CD14-positive monocyte (primary cell): ENCODE results near the gene LLGL2. TPM values are rescaled to one million over a fixed set of nuclear protein-coding genes. Genes with fewer than 3 reads are reported as not detected.

ENCODE experiments used
- DNase-seq, 3 donors: peaks; one replicate each; pipeline ENCODE4 v3.0.0-alpha.2; 2011 to 2022
- H2AFZ ChIP-seq: 2 replicates; pipeline ENCODE4 v1.6.0; 2012; ENCODE audit warnings: mild to moderate bottlenecking, low read depth, low read length, inconsistent platforms; ENCODE audit not compliant: insufficient read depth, poor library complexity, severe bottlenecking
- H3K27ac ChIP-seq, 2 donors: 1 replicate in 1 of 2; 2 replicates in 1 of 2; pipeline ENCODE4 v1.5.1; 2012 to 2013; ENCODE audit warnings: low read length in 2 of 2, control low read depth in 1 of 2, inconsistent platforms in 1 of 2, low read depth in 1 of 2, mild to moderate bottlenecking in 1 of 2
- H3K27me3 ChIP-seq, 2 donors: one replicate each; pipeline versions ENCODE4 v1.6.0 to v1.6.1; 2011 to 2013; ENCODE audit warnings: low read length in 2 of 2; ENCODE audit not compliant: control insufficient read depth in 2 of 2, insufficient read depth in 2 of 2
- H3K36me3 ChIP-seq, 2 donors: replicated peaks in 1 of 2; 1 replicate in 1 of 2; 2 replicates in 1 of 2; pipeline versions ENCODE4 v1.5.1 to v1.6.1; 2012 to 2013; ENCODE audit warnings: low read length in 2 of 2, control low read depth in 1 of 2, inconsistent platforms in 1 of 2, mild to moderate bottlenecking in 1 of 2; ENCODE audit not compliant: insufficient read depth in 2 of 2, control insufficient read depth in 1 of 2
- H3K4me1 ChIP-seq, 2 donors: 1 replicate in 1 of 2; 2 replicates in 1 of 2; pipeline versions ENCODE4 v1.5.1 to v1.6.1; 2012 to 2013; ENCODE audit warnings: low read length in 2 of 2, control low read depth in 1 of 2, inconsistent platforms in 1 of 2, mild to moderate bottlenecking in 1 of 2, moderate library complexity in 1 of 2; ENCODE audit not compliant: insufficient read depth in 2 of 2, control insufficient read depth in 1 of 2
- H3K4me2 ChIP-seq: replicated peaks from 2 replicates; pipeline ENCODE3; 2012; ENCODE audit warnings: low read length, moderate library complexity, mild to moderate bottlenecking; ENCODE audit not compliant: poor library complexity, severe bottlenecking; ENCODE audit errors: extremely low read depth
- H3K4me3 ChIP-seq, 3 experiments: fragments of 200-600 bp in 1 of 3; sonication (generic) in 1 of 3; replicated peaks in 1 of 3; 1 replicate in 2 of 3; 2 replicates in 1 of 3; pipeline ENCODE4 v1.5.1; 2011 to 2013; ENCODE audit warnings: low read length in 3 of 3, mild to moderate bottlenecking in 3 of 3, control low read depth in 2 of 3, low read depth in 2 of 3, inconsistent platforms in 1 of 3, moderate library complexity in 1 of 3
- H3K79me2 ChIP-seq: 2 replicates; pipeline ENCODE4 v1.6.0; 2012; ENCODE audit warnings: mild to moderate bottlenecking, control low read depth, inconsistent platforms, low read length, moderate library complexity; ENCODE audit not compliant: insufficient read depth
- H3K9ac ChIP-seq: 2 replicates; pipeline ENCODE4 v1.6.0; 2017; ENCODE audit warnings: low read length, mild to moderate bottlenecking; ENCODE audit not compliant: insufficient read depth, poor library complexity, severe bottlenecking
- H3K9me3 ChIP-seq, 2 donors: replicated peaks in 1 of 2; 1 replicate in 1 of 2; 2 replicates in 1 of 2; pipeline versions ENCODE4 v1.5.1 to v1.6.1; 2012 to 2013; ENCODE audit warnings: low read length in 2 of 2, control low read depth in 1 of 2; ENCODE audit not compliant: control insufficient read depth in 1 of 2, insufficient read depth in 1 of 2
- H4K20me1 ChIP-seq: 2 replicates; pipeline ENCODE4 v1.6.0; 2012; ENCODE audit warnings: mild to moderate bottlenecking, low read length, control low read depth, moderate library complexity; ENCODE audit not compliant: insufficient read depth
- H3K27ac Mint-ChIP-seq, 7 donors: one replicate each; pipeline ENCODE4 v1.8.0; 2020; ENCODE audit warnings: mild to moderate bottlenecking in 7 of 7, mixed read lengths in 7 of 7, moderate library complexity in 6 of 7, inconsistent platforms in 2 of 7
- H3K27me3 Mint-ChIP-seq, 3 donors: one replicate each; pipeline ENCODE4 v1.8.0; 2021 to 2022; ENCODE audit warnings: low read depth in 3 of 3, mild to moderate bottlenecking in 3 of 3, mixed read lengths in 3 of 3, moderate library complexity in 3 of 3, inconsistent platforms in 1 of 3
- H3K36me3 Mint-ChIP-seq, 2 donors: one replicate each; pipeline ENCODE4 v1.8.0; 2020; ENCODE audit warnings: mixed read lengths in 2 of 2, inconsistent platforms in 1 of 2, mild to moderate bottlenecking in 1 of 2
- H3K4me1 Mint-ChIP-seq: one replicate; pipeline ENCODE4 v1.8.0; 2020; ENCODE audit warnings: mild to moderate bottlenecking, mixed read lengths
- H3K4me3 Mint-ChIP-seq, 2 donors: one replicate each; pipeline ENCODE4 v1.8.0; 2020; ENCODE audit warnings: mild to moderate bottlenecking in 2 of 2, mixed read lengths in 2 of 2, moderate library complexity in 1 of 2
- H3K9me3 Mint-ChIP-seq, 7 donors: one replicate each; pipeline ENCODE4 v1.8.0; 2020 to 2022; ENCODE audit warnings: mixed read lengths in 7 of 7, mild to moderate bottlenecking in 6 of 7, moderate library complexity in 6 of 7, inconsistent platforms in 2 of 7
- WGBS: methylation state at CpG from one replicate; pipeline ENCODE4 v1.1.5; 2013; ENCODE audit warnings: missing lambda C conversion rate; ENCODE audit not compliant: insufficient coverage; 5-methylcytosine and 5-hydroxymethylcytosine counted together
- intact Hi-C, 2 donors: fragments of 100-400 bp; cut with micrococcal nuclease; formaldehyde crosslinking; loops; one replicate each; pipeline versions ENCODE4 v1.15.0 to v1.15.1; 2023
- polyA plus RNA-seq, 3 donors: library from polyadenylated mRNA; depleted of rRNA in 1 of 3; unstranded in 2 of 3; stranded (reverse) in 1 of 3; fragments of 300-500 nt in 2 of 3; fragments of >200 nt in 1 of 3; fragmentation: Illumina TruSeq in 2 of 3; gene quantifications; 1 replicate in 2 of 3; 2 replicates in 1 of 3; pipeline ENCODE4 v1.2.3, GENCODE V29; 2012 to 2021
- TF ChIP-seq, protein P1 (sequence below): fragments of 200-600 bp; IDR thresholded peaks from one replicate; pipeline ENCODE4 v1.8.0; 2022; ENCODE audit warnings: antibody characterized with exemption, mild to moderate bottlenecking

LLGL2 gene
- polyA plus RNA-seq, 3 donors = 4.8 to 7.5 (median 5.5) TPM

DNA sequence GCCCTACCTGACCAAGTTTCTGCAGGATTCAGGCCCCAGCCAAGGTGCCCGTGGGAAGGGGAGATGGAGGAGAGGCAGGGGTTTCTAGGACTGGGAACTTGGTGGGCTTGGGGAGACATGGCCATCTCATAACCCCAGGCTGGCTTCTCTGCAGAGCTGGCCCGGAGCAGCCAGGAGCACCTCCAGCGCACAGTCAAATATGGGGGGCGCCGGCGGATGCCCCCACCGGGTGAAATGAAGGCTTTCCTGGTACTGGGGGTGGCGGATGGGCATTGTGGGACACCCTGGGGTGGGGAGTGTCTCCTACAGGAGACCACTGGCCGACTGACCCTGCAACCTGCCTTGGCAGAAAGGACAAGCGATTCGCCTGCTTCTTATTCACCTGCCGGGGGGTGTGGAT lies 98.5 kb downstream of the LLGL2 start:
- WGBS = 89% methylated on average over 11 of the region's 12 CpGs
- no peak overlapping the region for H3K4me3 Mint-ChIP-seq
- H2AFZ ChIP-seq = no peak overlapping the region
- no peaks in the 10 kb centered on the region for H3K4me1 ChIP-seq
- H3K9ac ChIP-seq = no peak overlapping the region
- H3K9me3 Mint-ChIP-seq = peaks cover 0 to 2% (median 0%) of the 10 kb centered on the region in 7 donors
- H3K27me3 Mint-ChIP-seq = peaks cover 0 to 4% (median 3%) of the 10 kb centered on the region in 3 donors
- no peaks in the 10 kb centered on the region for H4K20me1 ChIP-seq
- TF ChIP-seq, protein P1, sequence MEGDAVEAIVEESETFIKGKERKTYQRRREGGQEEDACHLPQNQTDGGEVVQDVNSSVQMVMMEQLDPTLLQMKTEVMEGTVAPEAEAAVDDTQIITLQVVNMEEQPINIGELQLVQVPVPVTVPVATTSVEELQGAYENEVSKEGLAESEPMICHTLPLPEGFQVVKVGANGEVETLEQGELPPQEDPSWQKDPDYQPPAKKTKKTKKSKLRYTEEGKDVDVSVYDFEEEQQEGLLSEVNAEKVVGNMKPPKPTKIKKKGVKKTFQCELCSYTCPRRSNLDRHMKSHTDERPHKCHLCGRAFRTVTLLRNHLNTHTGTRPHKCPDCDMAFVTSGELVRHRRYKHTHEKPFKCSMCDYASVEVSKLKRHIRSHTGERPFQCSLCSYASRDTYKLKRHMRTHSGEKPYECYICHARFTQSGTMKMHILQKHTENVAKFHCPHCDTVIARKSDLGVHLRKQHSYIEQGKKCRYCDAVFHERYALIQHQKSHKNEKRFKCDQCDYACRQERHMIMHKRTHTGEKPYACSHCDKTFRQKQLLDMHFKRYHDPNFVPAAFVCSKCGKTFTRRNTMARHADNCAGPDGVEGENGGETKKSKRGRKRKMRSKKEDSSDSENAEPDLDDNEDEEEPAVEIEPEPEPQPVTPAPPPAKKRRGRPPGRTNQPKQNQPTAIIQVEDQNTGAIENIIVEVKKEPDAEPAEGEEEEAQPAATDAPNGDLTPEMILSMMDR = no peak
- H3K36me3 ChIP-seq = peaks cover 92% of the 10 kb centered on the region in 2 donors
- intact Hi-C loops = no loop called here
- H3K4me3 ChIP-seq = no peak overlapping the region
- no peaks in the 10 kb centered on the region for H3K9me3 ChIP-seq
- H3K27ac ChIP-seq = no peak overlapping the region
- H3K27me3 ChIP-seq = no peaks in the 10 kb centered on the region
- H3K79me2 ChIP-seq = no peaks in the 10 kb centered on the region
- no peak overlapping the region for H3K4me2 ChIP-seq
- peaks cover 55 to 100% of the 10 kb centered on the region in 2 donors for H3K36me3 Mint-ChIP-seq
- peak overlapping the region in 1 of 7 donors; percentile 41 for H3K27ac Mint-ChIP-seq
- DNase-seq = no peak
- no peaks in the 10 kb centered on the region for H3K4me1 Mint-ChIP-seq

Other genes with a start within 250 kb of the LLGL2 start
- gene SLC25A19, start 236.3 kb upstream of the LLGL2 start, polyA plus RNA-seq = 10 to 100 TPM; 14.4 to 21.5 (median 18.8) TPM
- gene GRB2, start 120.0 kb upstream of the LLGL2 start, polyA plus RNA-seq = 100 to 1,000 TPM; 164 to 338 (median 262) TPM
- gene TMEM94, start 69.1 kb upstream of the LLGL2 start, polyA plus RNA-seq = 100 to 1,000 TPM in 1 of 3 donors, 1 to 10 TPM in 2; 7.2 to 129 (median 8.4) TPM
- gene CASKIN2, start 10.2 kb upstream of the LLGL2 start, polyA plus RNA-seq = under 1 TPM in 1 of 3 donors, not detected in 2; 0.33 TPM
- gene TSEN54, start 9.2 kb upstream of the LLGL2 start, polyA plus RNA-seq = 10 to 100 TPM; 10.3 to 13.6 (median 11.8) TPM
- 100 to 1,000 TPM in 1 of 3 donors, under 1 TPM in 2; 0.17 to 596 (median 0.62) TPM for gene MYO15B, start 62.1 kb downstream of the LLGL2 start, polyA plus RNA-seq
- gene SMIM5, start 107.7 kb downstream of the LLGL2 start, polyA plus RNA-seq = 1 to 10 TPM in 1 of 3 donors, under 1 TPM in 2; 0.15 to 3.3 (median 0.43) TPM
- 10 to 100 TPM in 1 of 3 donors, 1 to 10 TPM in 2; 3.1 to 27.7 (median 4.4) TPM for gene RECQL5, start 141.5 kb downstream of the LLGL2 start, polyA plus RNA-seq
- gene SAP30BP, start 141.6 kb downstream of the LLGL2 start, polyA plus RNA-seq = 100 to 1,000 TPM in 1 of 3 donors, 10 to 100 TPM in 2; 43.8 to 130 (median 61.6) TPM
- under 1 TPM in 2 of 3 donors, not detected in 1; 0.09 to 0.82 TPM for gene ITGB4, start 195.8 kb downstream of the LLGL2 start, polyA plus RNA-seq
- gene GALK1, start 239.5 kb downstream of the LLGL2 start, polyA plus RNA-seq = 100 to 1,000 TPM in 1 of 3 donors, 10 to 100 TPM in 2; 44.8 to 108 (median 84.3) TPM